ENCODE results near the gene SERP2. TPM values are rescaled to one million over a fixed set of nuclear protein-coding genes. Genes with fewer than 3 reads are reported as not detected.

SERP2 gene
- total RNA-seq, 1 experiment from 2014 or later = not detected

DNA sequence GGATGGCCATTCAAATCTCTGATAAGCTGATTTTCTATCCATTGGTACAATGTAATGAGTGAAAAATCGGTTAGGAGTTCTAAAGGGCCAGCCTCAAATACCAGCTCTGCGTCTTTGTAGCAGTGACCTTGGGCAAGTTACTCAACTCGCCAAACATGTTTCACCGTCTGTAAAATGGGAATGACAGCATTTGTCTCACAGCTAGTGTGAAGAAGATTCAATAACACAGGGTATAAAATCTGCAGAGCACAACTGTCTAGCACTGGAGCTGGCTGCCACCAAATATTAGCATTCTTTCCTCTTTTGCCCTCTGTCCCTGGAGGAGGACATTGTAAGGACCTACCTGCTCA, 22.1 kb upstream of the SERP2 start:
- no peaks in the 10 kb centered on the region for H3K36me3 Mint-ChIP-seq (ENCODE audit: insufficient read depth, unreplicated experiment)
- DNase-seq (ENCODE audit: unreplicated experiment) = no peak
- POLR2A ChIA-PET = interaction anchor here (1.7 kb wide), 1 partner anchor 84 kb away, joined by 6 read pairs; no protein-coding TSS in a partner anchor
- H3K4me3 Mint-ChIP-seq (ENCODE audit: unreplicated experiment) = no peak overlapping the region
- H3K9me3 Mint-ChIP-seq (ENCODE audit: unreplicated experiment) = no peaks in the 10 kb centered on the region
- H3K4me1 Mint-ChIP-seq (ENCODE audit: insufficient read depth, unreplicated experiment) = no peaks in the 10 kb centered on the region
- H3K27me3 Mint-ChIP-seq (ENCODE audit: insufficient read depth, unreplicated experiment) = no peaks in the 10 kb centered on the region
- TF ChIP-seq, protein P1, sequence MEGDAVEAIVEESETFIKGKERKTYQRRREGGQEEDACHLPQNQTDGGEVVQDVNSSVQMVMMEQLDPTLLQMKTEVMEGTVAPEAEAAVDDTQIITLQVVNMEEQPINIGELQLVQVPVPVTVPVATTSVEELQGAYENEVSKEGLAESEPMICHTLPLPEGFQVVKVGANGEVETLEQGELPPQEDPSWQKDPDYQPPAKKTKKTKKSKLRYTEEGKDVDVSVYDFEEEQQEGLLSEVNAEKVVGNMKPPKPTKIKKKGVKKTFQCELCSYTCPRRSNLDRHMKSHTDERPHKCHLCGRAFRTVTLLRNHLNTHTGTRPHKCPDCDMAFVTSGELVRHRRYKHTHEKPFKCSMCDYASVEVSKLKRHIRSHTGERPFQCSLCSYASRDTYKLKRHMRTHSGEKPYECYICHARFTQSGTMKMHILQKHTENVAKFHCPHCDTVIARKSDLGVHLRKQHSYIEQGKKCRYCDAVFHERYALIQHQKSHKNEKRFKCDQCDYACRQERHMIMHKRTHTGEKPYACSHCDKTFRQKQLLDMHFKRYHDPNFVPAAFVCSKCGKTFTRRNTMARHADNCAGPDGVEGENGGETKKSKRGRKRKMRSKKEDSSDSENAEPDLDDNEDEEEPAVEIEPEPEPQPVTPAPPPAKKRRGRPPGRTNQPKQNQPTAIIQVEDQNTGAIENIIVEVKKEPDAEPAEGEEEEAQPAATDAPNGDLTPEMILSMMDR (IDR thresholded peaks at IDR 0.05; ENCODE audit: unreplicated experiment) = no peak
- CTCF ChIA-PET = no interaction called here
- intact Hi-C loops (cut with micrococcal nuclease) = no loop called here
- H3K27ac Mint-ChIP-seq (ENCODE audit: low read depth, unreplicated experiment) = no peak overlapping the region
- no TSS peak for BruUV-seq (replicated peaks)

DNA sequence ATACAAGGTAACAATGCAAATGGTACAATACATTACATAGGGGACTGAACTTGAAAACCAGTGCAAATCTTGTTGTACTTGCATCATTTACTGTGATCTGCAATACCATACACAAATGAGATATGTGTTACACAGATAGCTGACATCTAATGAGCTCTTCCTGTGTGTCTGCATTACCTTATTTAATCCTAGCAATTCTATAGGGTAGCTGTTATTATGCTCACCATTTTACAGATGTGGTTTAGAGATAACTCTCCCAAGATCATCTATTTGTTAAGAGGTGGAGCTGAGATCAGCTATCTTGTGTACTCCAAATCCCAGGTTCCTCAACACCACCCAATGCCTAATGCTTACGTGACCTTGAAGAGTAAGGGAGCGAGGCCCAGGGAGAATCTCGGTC, 21.4 kb upstream of the SERP2 start:
- no peak for DNase-seq (ENCODE audit: unreplicated experiment)
- Mint-ChIP-seq H3K27me3 (ENCODE audit: insufficient read depth, unreplicated experiment) (no peaks in the 10 kb centered on the region), H3K4me1 (ENCODE audit: insufficient read depth, unreplicated experiment) (no peaks in the 10 kb centered on the region), H3K4me3 (ENCODE audit: unreplicated experiment) (no peak overlapping the region), H3K27ac (ENCODE audit: low read depth, unreplicated experiment) (no peak overlapping the region), H3K36me3 (ENCODE audit: insufficient read depth, unreplicated experiment) (no peaks in the 10 kb centered on the region), H3K9me3 (ENCODE audit: unreplicated experiment) (no peaks in the 10 kb centered on the region)
- CTCF ChIA-PET = no interaction called here
- POLR2A ChIA-PET = interaction anchor here (1.7 kb wide), 1 partner anchor 83 kb away, joined by 6 read pairs; no protein-coding TSS in a partner anchor
- intact Hi-C loops (cut with micrococcal nuclease) = no loop called here
- no TSS peak for BruUV-seq (replicated peaks)
- TF ChIP-seq, protein P1 (IDR thresholded peaks at IDR 0.05; ENCODE audit: unreplicated experiment) = no peak

DNA sequence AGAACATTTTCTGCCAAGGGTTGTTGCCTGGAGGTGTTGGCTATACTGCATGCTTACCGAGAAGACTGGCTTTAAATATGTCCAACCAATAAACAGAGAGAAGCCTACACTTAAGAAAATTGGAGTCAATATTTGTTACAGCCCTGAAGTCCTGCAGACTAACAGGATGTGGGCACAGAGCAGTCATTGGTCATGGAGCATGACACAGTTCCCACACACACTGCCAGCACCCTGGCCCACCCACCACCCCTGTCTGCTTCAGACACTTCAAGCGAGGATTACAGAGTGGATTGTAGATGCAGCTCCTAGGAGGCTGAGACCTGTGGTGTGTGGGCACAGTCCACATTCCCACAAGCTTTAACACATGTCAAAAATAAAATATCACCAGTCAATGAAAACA, 21.0 kb upstream of the SERP2 start:
- H3K27me3 Mint-ChIP-seq (ENCODE audit: insufficient read depth, unreplicated experiment) = no peaks in the 10 kb centered on the region
- TF ChIP-seq, protein P1 (IDR thresholded peaks at IDR 0.05; ENCODE audit: unreplicated experiment) = no peak
- intact Hi-C loops (cut with micrococcal nuclease) = no loop called here
- ChIA-PET POLR2A (interaction anchor here (1.7 kb wide), 1 partner anchor 82 kb away, joined by 6 read pairs; no protein-coding TSS in a partner anchor), CTCF (no interaction called here)
- no peaks in the 10 kb centered on the region for H3K9me3 Mint-ChIP-seq (ENCODE audit: unreplicated experiment)
- BruUV-seq (replicated peaks) = no TSS peak
- H3K36me3 Mint-ChIP-seq (ENCODE audit: insufficient read depth, unreplicated experiment) = no peaks in the 10 kb centered on the region
- no peak overlapping the region for H3K27ac Mint-ChIP-seq (ENCODE audit: low read depth, unreplicated experiment)
- no peak overlapping the region for H3K4me3 Mint-ChIP-seq (ENCODE audit: unreplicated experiment)
- no peaks in the 10 kb centered on the region for H3K4me1 Mint-ChIP-seq (ENCODE audit: insufficient read depth, unreplicated experiment)
- no peak for DNase-seq (ENCODE audit: unreplicated experiment)

DNA sequence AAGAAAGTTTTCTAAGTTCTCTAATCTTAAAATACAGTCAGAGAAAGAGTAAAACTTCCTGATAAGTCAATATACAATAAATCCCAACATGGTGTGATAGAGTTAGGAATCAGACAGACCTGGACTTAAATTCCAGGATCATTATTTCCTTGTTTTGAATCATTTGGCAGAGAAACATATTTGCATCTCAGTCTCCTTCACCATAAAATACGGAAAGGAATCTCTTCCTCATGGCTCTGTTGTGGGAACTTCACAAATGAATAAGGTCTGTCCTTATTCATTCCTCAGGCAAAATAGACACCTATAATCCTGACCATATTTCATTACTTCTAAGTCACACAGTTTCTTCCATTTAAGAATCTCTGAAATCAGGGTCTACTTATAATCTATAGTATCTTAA, 19.3 kb upstream of the SERP2 start:
- intact Hi-C loops (cut with micrococcal nuclease) = no loop called here
- H3K9me3 Mint-ChIP-seq (ENCODE audit: unreplicated experiment) = no peaks in the 10 kb centered on the region
- ChIA-PET CTCF (interaction anchor here (0.7 kb wide), 1 partner anchor 688 kb away, joined by 3 read pairs; no protein-coding TSS in a partner anchor), POLR2A (interaction anchor here (1.4 kb wide), 1 partner anchor 80 kb away, joined by 3 read pairs; no protein-coding TSS in a partner anchor)
- no peaks in the 10 kb centered on the region for H3K4me1 Mint-ChIP-seq (ENCODE audit: insufficient read depth, unreplicated experiment)
- H3K27ac Mint-ChIP-seq (ENCODE audit: low read depth, unreplicated experiment) = no peak overlapping the region
- H3K4me3 Mint-ChIP-seq (ENCODE audit: unreplicated experiment) = no peak overlapping the region
- BruUV-seq (replicated peaks) = no TSS peak
- H3K36me3 Mint-ChIP-seq (ENCODE audit: insufficient read depth, unreplicated experiment) = no peaks in the 10 kb centered on the region
- no peaks in the 10 kb centered on the region for H3K27me3 Mint-ChIP-seq (ENCODE audit: insufficient read depth, unreplicated experiment)
- TF ChIP-seq, protein P1 (IDR thresholded peaks at IDR 0.05; ENCODE audit: unreplicated experiment) = no peak
- DNase-seq (ENCODE audit: unreplicated experiment) = no peak
